IPS-NIHi7 (cell line): ENCODE data around the gene MINAR1.

Experiments
- DNase-seq: peaks from one replicate; pipeline ENCODE4 v3.0.0; 2012; ENCODE audit warnings: mixed read lengths; ENCODE audit errors: extremely low spot score

Gene MINAR1

GRCh38 chr15:79432345-79433275 is 474 bp downstream of the MINAR1 start:
- peak; percentile 43 for DNase-seq

- DNase-seq: peak; percentile 35
Measured at GRCh38 chr15:79433276-79433990, 1.3 kb downstream of the MINAR1 start.

- DNase-seq: no peak
Measured at GRCh38 chr15:79434361-79434760, 2.2 kb downstream of the MINAR1 start.

- DNase-seq: no peak
Measured at GRCh38 chr15:79436037-79436780, 4.1 kb downstream of the MINAR1 start.

GRCh38 chr15:79437275-79438000 is 5.3 kb downstream of the MINAR1 start:
- no peak for DNase-seq

- no peak for DNase-seq
Measured at GRCh38 chr15:79439236-79439635, 7.1 kb downstream of the MINAR1 start.

- DNase-seq: no peak
Measured at GRCh38 chr15:79440355-79440908, 8.3 kb downstream of the MINAR1 start.

GRCh38 chr15:79442911-79443310 is 10.8 kb downstream of the MINAR1 start:
- DNase-seq: no peak

- no peak for DNase-seq
Measured at GRCh38 chr15:79447060-79447459, 14.9 kb downstream of the MINAR1 start.

GRCh38 chr15:79450648-79451047 is 18.5 kb downstream of the MINAR1 start:
- DNase-seq: no peak

- DNase-seq: peak; percentile 42
Measured at GRCh38 chr15:79451361-79451999, 19.3 kb downstream of the MINAR1 start.

- DNase-seq: no peak
Measured at GRCh38 chr15:79452244-79453051, 20.3 kb downstream of the MINAR1 start.

- DNase-seq: no peak
Measured at GRCh38 chr15:79453446-79453845, 21.3 kb downstream of the MINAR1 start.

GRCh38 chr15:79454063-79454462 is 21.9 kb downstream of the MINAR1 start:
- DNase-seq: no peak

GRCh38 chr15:79455361-79455760 is 23.2 kb downstream of the MINAR1 start:
- DNase-seq: no peak

- DNase-seq: no peak
Measured at GRCh38 chr15:79455943-79456342, 23.8 kb downstream of the MINAR1 start.

- DNase-seq: no peak
Measured at GRCh38 chr15:79458491-79458890, 26.4 kb downstream of the MINAR1 start.

GRCh38 chr15:79459666-79460065 is 27.5 kb downstream of the MINAR1 start:
- no peak for DNase-seq

GRCh38 chr15:79463043-79463780 is 31.1 kb downstream of the MINAR1 start:
- no peak for DNase-seq
